Astrocyte (in vitro differentiated cells and primary cell): ENCODE results near the gene IFT74. TPM values are rescaled to one million over a fixed set of nuclear protein-coding genes. Genes with fewer than 3 reads are reported as not detected.

Source experiments
- DNase-seq: peaks from one replicate; pipeline ENCODE4 v3.0.0-alpha.2; 2010; ENCODE audit warnings: low read depth
- FAIRE-seq: peaks from 2 replicates; lab custom pipeline; 2011; peaks lifted over from hg19 to GRCh38; lab: Jason Lieb, UNC
- H2AFZ ChIP-seq: 2 replicates; pipeline ENCODE4 v1.6.0; 2012; ENCODE audit warnings: low read depth, low read length, inconsistent platforms
- H3K27ac ChIP-seq: 2 replicates; pipeline ENCODE4 v1.5.1; 2011; ENCODE audit warnings: low read depth, low read length, inconsistent platforms
- H3K27me3 ChIP-seq: 2 replicates; pipeline ENCODE4 v1.6.0; 2011; ENCODE audit warnings: low read length, inconsistent platforms; ENCODE audit not compliant: insufficient read depth
- H3K36me3 ChIP-seq: 2 replicates; pipeline ENCODE4 v1.5.1; 2011; ENCODE audit warnings: low read length, inconsistent platforms; ENCODE audit not compliant: insufficient read depth
- H3K4me1 ChIP-seq: 2 replicates; pipeline ENCODE4 v1.5.1; 2011; ENCODE audit warnings: low read length, inconsistent platforms; ENCODE audit not compliant: insufficient read depth
- H3K4me2 ChIP-seq: 2 replicates; pipeline ENCODE4 v1.6.0; 2012; ENCODE audit warnings: low read length, inconsistent platforms
- H3K4me3 ChIP-seq: 2 replicates; pipeline ENCODE4 v1.5.1; 2011; ENCODE audit warnings: low read depth, mild to moderate bottlenecking, low read length, inconsistent platforms; ENCODE audit not compliant: insufficient read depth
- H3K79me2 ChIP-seq: 2 replicates; pipeline ENCODE4 v1.6.0; 2012; ENCODE audit warnings: mild to moderate bottlenecking, low read length, inconsistent platforms; ENCODE audit not compliant: insufficient read depth
- H3K9ac ChIP-seq: 2 replicates; pipeline ENCODE4 v1.6.0; 2012; ENCODE audit warnings: mild to moderate bottlenecking, low read length, inconsistent platforms
- H3K9me3 ChIP-seq: 2 replicates; pipeline ENCODE4 v1.5.1; 2012; ENCODE audit warnings: low read depth, mild to moderate bottlenecking, low read length, inconsistent platforms; ENCODE audit not compliant: insufficient read depth
- H4K20me1 ChIP-seq: 2 replicates; pipeline ENCODE4 v1.6.0; 2012; ENCODE audit warnings: low read length, inconsistent platforms; ENCODE audit not compliant: insufficient read depth
- H3K27ac Mint-ChIP-seq: one replicate; pipeline ENCODE4 v1.8.0; 2021; ENCODE audit warnings: mild to moderate bottlenecking, mixed read lengths; ENCODE audit not compliant: unreplicated experiment
- H3K27me3 Mint-ChIP-seq: one replicate; pipeline ENCODE4 v1.8.0; 2021; ENCODE audit warnings: low read depth, mixed read lengths; ENCODE audit not compliant: unreplicated experiment
- H3K36me3 Mint-ChIP-seq: one replicate; pipeline ENCODE4 v1.8.0; 2021; ENCODE audit warnings: low read depth, mixed read lengths; ENCODE audit not compliant: unreplicated experiment
- H3K4me1 Mint-ChIP-seq: one replicate; pipeline ENCODE4 v1.8.0; 2021; ENCODE audit warnings: low read depth, mixed read lengths; ENCODE audit not compliant: unreplicated experiment
- H3K4me3 Mint-ChIP-seq: one replicate; pipeline ENCODE4 v1.8.0; 2021; ENCODE audit warnings: mild to moderate bottlenecking, moderate library complexity, mixed read lengths; ENCODE audit not compliant: unreplicated experiment
- H3K9me3 Mint-ChIP-seq: one replicate; pipeline ENCODE4 v1.8.0; 2021; ENCODE audit warnings: mild to moderate bottlenecking, mixed read lengths; ENCODE audit not compliant: unreplicated experiment
- EZH2 ChIP-seq: IDR thresholded peaks from 2 replicates; pipeline ENCODE4 v1.6.1; 2012; ENCODE audit warnings: mild to moderate bottlenecking, low read length, inconsistent platforms; ENCODE audit not compliant: insufficient read depth
- total RNA-seq: library from RNA; stranded (reverse); gene quantifications from 2 replicates; pipeline ENCODE4 v1.2.1, GENCODE V29; 2021
- TF ChIP-seq, protein P1 (sequence below): IDR thresholded peaks from 2 replicates; pipeline ENCODE4 v1.5.1; 2011; ENCODE audit warnings: low read depth, mild to moderate bottlenecking, inconsistent platforms, low read length, moderate library complexity; ENCODE audit not compliant: insufficient read depth

Gene IFT74
- total RNA-seq, 1 donor from 2014 or later, result 10.9 TPM

DNA sequence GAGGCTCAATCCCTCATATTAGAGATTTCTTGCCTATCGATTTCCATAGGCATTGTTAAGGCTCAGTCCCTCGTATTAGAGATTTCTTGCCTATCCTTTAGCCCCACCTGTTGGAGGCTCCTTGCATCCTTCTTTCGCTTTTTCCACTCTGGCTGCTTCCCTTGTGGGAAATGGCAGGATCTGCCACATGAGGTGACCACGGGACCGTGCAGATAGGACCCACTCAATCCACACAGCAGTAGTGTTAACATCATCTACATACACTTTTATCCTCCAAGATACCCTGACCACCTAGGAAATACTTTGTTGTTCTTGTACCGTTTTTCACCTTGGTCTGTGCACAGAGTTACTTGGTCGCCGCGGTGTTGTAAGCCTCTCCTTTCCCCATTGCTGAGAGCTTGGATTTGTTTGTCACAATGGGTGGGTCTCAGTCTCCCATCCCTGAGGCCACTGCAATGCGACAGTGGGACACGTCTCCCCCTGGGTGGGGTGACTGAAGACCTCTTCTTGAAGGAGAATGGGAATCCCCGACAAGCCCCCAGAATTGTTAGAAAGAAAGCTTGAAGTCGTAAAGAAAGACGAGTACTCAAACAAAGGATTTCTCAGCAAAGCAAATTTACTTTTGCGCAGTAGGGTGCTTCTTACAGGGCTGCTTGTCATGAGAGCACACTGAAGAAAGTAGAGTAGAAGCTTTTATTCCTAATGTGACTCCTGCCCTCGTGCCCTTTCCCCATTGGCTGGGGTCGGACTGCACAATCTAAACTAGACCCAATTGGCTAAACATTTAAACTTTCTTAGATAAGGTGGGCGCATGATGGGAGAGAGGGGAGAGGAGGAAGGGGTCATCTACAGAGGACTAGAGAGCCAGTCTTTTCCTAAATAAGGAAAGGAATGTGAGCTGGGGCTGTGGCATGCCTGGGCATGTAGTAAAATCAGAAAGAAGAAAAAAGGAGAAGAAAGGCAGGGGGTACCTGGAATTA lies 19.8 kb downstream of the IFT74 start:
- Histone ChIP-seq H4K20me1 (no peaks in the 10 kb centered on the region), H3K36me3 (no peaks in the 10 kb centered on the region), H3K9me3 (no peaks in the 10 kb centered on the region), H2AFZ (no peak overlapping the region), H3K27me3 (no peaks in the 10 kb centered on the region), H3K27ac (no peak overlapping the region), H3K4me1 (no peaks in the 10 kb centered on the region), H3K4me2 (no peak overlapping the region), H3K9ac (no peak overlapping the region), H3K79me2 (no peaks in the 10 kb centered on the region), H3K4me3 (no peak overlapping the region)
- TF ChIP-seq, protein P1, sequence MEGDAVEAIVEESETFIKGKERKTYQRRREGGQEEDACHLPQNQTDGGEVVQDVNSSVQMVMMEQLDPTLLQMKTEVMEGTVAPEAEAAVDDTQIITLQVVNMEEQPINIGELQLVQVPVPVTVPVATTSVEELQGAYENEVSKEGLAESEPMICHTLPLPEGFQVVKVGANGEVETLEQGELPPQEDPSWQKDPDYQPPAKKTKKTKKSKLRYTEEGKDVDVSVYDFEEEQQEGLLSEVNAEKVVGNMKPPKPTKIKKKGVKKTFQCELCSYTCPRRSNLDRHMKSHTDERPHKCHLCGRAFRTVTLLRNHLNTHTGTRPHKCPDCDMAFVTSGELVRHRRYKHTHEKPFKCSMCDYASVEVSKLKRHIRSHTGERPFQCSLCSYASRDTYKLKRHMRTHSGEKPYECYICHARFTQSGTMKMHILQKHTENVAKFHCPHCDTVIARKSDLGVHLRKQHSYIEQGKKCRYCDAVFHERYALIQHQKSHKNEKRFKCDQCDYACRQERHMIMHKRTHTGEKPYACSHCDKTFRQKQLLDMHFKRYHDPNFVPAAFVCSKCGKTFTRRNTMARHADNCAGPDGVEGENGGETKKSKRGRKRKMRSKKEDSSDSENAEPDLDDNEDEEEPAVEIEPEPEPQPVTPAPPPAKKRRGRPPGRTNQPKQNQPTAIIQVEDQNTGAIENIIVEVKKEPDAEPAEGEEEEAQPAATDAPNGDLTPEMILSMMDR, result peak; percentile 47
- no peak for TF ChIP-seq EZH2
- FAIRE-seq (no peak), DNase-seq (peak; percentile 14)
- H3K9me3 Mint-ChIP-seq, result peaks cover 2% of the 10 kb centered on the region
- H3K36me3 Mint-ChIP-seq, result peaks cover 13% of the 10 kb centered on the region
- no peaks in the 10 kb centered on the region for H3K27me3 Mint-ChIP-seq
- H3K4me3 Mint-ChIP-seq, result no peak overlapping the region
- H3K27ac Mint-ChIP-seq, result peak overlapping the region; percentile 99
- peaks cover 14% of the 10 kb centered on the region for H3K4me1 Mint-ChIP-seq

DNA sequence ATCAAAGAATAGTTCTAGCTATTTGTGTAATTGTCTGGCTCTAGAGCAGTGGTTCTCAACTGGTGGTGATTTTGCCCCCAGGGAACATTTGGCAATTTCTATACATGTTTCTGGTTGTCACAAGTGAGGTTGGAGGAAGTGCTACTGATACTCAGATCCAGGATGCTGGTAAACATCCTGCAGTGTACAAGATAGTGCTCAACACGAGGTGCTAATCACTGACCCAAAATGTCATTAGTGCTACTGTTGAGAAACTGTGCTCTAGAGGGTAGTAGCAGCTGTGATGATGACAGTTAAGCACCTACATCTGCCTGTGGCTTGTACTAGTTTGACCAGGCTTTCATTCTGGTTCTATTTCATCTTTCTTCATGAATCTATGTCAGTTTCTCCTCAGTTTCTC lies 27.1 kb downstream of the IFT74 start:
- Histone ChIP-seq H3K36me3 (peaks cover 4% of the 10 kb centered on the region), H3K4me1 (no peaks in the 10 kb centered on the region), H3K9ac (no peak overlapping the region), H4K20me1 (no peaks in the 10 kb centered on the region), H3K79me2 (no peaks in the 10 kb centered on the region), H3K4me3 (no peak overlapping the region), H3K4me2 (no peak overlapping the region), H3K27me3 (no peaks in the 10 kb centered on the region), H3K9me3 (no peaks in the 10 kb centered on the region), H2AFZ (no peak overlapping the region), H3K27ac (no peak overlapping the region)
- no peak for TF ChIP-seq EZH2
- TF ChIP-seq, protein P1, result no peak
- peaks cover 6% of the 10 kb centered on the region for H3K36me3 Mint-ChIP-seq
- no peak overlapping the region for H3K4me3 Mint-ChIP-seq
- no peaks in the 10 kb centered on the region for H3K27me3 Mint-ChIP-seq
- H3K27ac Mint-ChIP-seq, result no peak overlapping the region
- FAIRE-seq (no peak), DNase-seq (no peak)
- no peaks in the 10 kb centered on the region for H3K9me3 Mint-ChIP-seq
- no peaks in the 10 kb centered on the region for H3K4me1 Mint-ChIP-seq

DNA sequence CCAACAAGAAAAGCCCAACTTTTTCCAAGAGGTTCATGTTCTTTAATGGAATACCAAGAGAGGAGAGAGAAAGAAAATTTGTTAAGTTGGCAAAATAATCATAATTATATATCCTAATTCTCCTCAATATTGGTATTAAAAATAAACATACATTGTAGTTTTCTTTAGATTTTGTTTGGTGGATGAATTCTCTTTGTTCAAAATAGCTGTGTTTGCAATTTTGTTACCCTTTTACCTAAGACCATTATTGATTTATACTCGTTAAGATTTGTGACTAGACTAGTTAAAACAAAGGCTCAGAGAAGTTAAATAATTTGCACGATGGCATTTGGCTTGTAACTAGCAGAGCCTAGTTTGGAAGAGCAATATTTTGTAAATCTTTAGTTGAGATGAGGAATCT lies 39.6 kb downstream of the IFT74 start:
- Histone ChIP-seq H3K27ac (no peak overlapping the region), H3K36me3 (no peaks in the 10 kb centered on the region), H2AFZ (no peak overlapping the region), H3K9ac (no peak overlapping the region), H3K4me2 (no peak overlapping the region), H4K20me1 (no peaks in the 10 kb centered on the region), H3K4me1 (no peaks in the 10 kb centered on the region), H3K9me3 (no peaks in the 10 kb centered on the region), H3K4me3 (no peak overlapping the region), H3K79me2 (no peaks in the 10 kb centered on the region), H3K27me3 (no peaks in the 10 kb centered on the region)
- Mint-ChIP-seq H3K27me3 (no peaks in the 10 kb centered on the region), H3K4me3 (no peak overlapping the region), H3K9me3 (no peaks in the 10 kb centered on the region), H3K36me3 (no peaks in the 10 kb centered on the region), H3K4me1 (no peaks in the 10 kb centered on the region), H3K27ac (no peak overlapping the region)
- FAIRE-seq (no peak), DNase-seq (no peak)
- TF ChIP-seq EZH2, result no peak
- TF ChIP-seq, protein P1, result no peak
